Neural crest cell (in vitro differentiated cells): ENCODE results near the gene SIAH3. TPM values are rescaled to one million over a fixed set of nuclear protein-coding genes. Genes with fewer than 3 reads are reported as not detected.

Experiments
- DNase-seq: peaks from one replicate; pipeline ENCODE4 v3.0.0; 2021; ENCODE audit warnings: low read depth, mixed read lengths, low spot score
- H3K27ac Mint-ChIP-seq: one replicate; pipeline ENCODE4 v1.8.0; 2021; ENCODE audit warnings: mild to moderate bottlenecking, mixed read lengths; ENCODE audit not compliant: unreplicated experiment
- H3K27me3 Mint-ChIP-seq: 2 replicates; pipeline ENCODE4 v1.8.0; 2021; ENCODE audit warnings: low read depth, mild to moderate bottlenecking, mixed read lengths
- H3K36me3 Mint-ChIP-seq: 2 replicates; pipeline ENCODE4 v1.8.0; 2021; ENCODE audit warnings: low read depth, mild to moderate bottlenecking, mixed read lengths
- H3K4me1 Mint-ChIP-seq: 2 replicates; pipeline ENCODE4 v1.8.0; 2021; ENCODE audit warnings: mixed read lengths
- H3K4me3 Mint-ChIP-seq: one replicate; pipeline ENCODE4 v1.8.0; 2021; ENCODE audit warnings: mild to moderate bottlenecking, mixed read lengths
- H3K9me3 Mint-ChIP-seq: 2 replicates; pipeline ENCODE4 v1.8.0; 2021; ENCODE audit warnings: mixed read lengths
- CTCF ChIP-seq: fragments of 200-600 bp; sonication (generic); conservative IDR thresholded peaks from 2 replicates; pipeline ENCODE4 v1.5.0; 2021; ENCODE audit warnings: antibody characterized with exemption, mild to moderate bottlenecking
- total RNA-seq: library from RNA; stranded (reverse); gene quantifications from 2 replicates; pipeline ENCODE4 v1.2.1, GENCODE V29; 2021

SIAH3 gene
- total RNA-seq, 1 donor from 2014 or later = 0.42 TPM

GRCh38 chr13:45800485-45800884 lies 51.1 kb downstream of the SIAH3 start:
- no peak for TF ChIP-seq CTCF
- no peak for DNase-seq
- Mint-ChIP-seq H3K27me3 (no peaks in the 10 kb centered on the region), H3K4me1 (peaks cover 13% of the 10 kb centered on the region), H3K27ac (peak overlapping the region; percentile 86), H3K4me3 (no peak overlapping the region), H3K36me3 (no peaks in the 10 kb centered on the region), H3K9me3 (no peaks in the 10 kb centered on the region)

GRCh38 chr13:45799451-45799850 lies 52.1 kb downstream of the SIAH3 start:
- no peaks in the 10 kb centered on the region for H3K27me3 Mint-ChIP-seq
- no peak for TF ChIP-seq CTCF
- no peak overlapping the region for H3K4me3 Mint-ChIP-seq
- peaks cover 13% of the 10 kb centered on the region for H3K4me1 Mint-ChIP-seq
- H3K9me3 Mint-ChIP-seq = peaks cover 2% of the 10 kb centered on the region
- DNase-seq = no peak
- H3K36me3 Mint-ChIP-seq = no peaks in the 10 kb centered on the region
- no peak overlapping the region for H3K27ac Mint-ChIP-seq

GRCh38 chr13:45798851-45799250 lies 52.7 kb downstream of the SIAH3 start:
- TF ChIP-seq CTCF = no peak
- H3K4me3 Mint-ChIP-seq = no peak overlapping the region
- no peak overlapping the region for H3K27ac Mint-ChIP-seq
- no peaks in the 10 kb centered on the region for H3K36me3 Mint-ChIP-seq
- H3K9me3 Mint-ChIP-seq = peaks cover 2% of the 10 kb centered on the region
- DNase-seq = no peak
- no peaks in the 10 kb centered on the region for H3K27me3 Mint-ChIP-seq
- peaks cover 13% of the 10 kb centered on the region for H3K4me1 Mint-ChIP-seq

- Mint-ChIP-seq H3K36me3 (no peaks in the 10 kb centered on the region), H3K27me3 (no peaks in the 10 kb centered on the region), H3K4me3 (no peak overlapping the region)
These were observed 54.9 kb downstream of the SIAH3 start for GRCh38 chr13:45796426-45797235.

GRCh38 chr13:45792827-45793303 lies 58.7 kb downstream of the SIAH3 start:
- no peak overlapping the region for H3K4me3 Mint-ChIP-seq
- H3K27me3 Mint-ChIP-seq = no peaks in the 10 kb centered on the region
- DNase-seq = no peak
- H3K9me3 Mint-ChIP-seq = peaks cover 2% of the 10 kb centered on the region
- no peak for TF ChIP-seq CTCF
- H3K4me1 Mint-ChIP-seq = peaks cover 8% of the 10 kb centered on the region
- no peaks in the 10 kb centered on the region for H3K36me3 Mint-ChIP-seq
- H3K27ac Mint-ChIP-seq = no peak overlapping the region

More at GRCh38 chr13:45796426-45797235, 54.9 kb downstream of the SIAH3 start:
- H3K27ac Mint-ChIP-seq = peak overlapping the region; percentile 51
- no peak for DNase-seq
- no peak for TF ChIP-seq CTCF
- peaks cover 2% of the 10 kb centered on the region for H3K9me3 Mint-ChIP-seq
- H3K4me1 Mint-ChIP-seq = peaks cover 13% of the 10 kb centered on the region
